GM18868 (cell line): ENCODE data around the gene GPR55.

ENCODE experiments used
- ATAC-seq: cut with Tn5 transposase; IDR thresholded peaks from one replicate; pipeline ENCODE4 v1.9.1; 2021; ENCODE audit warnings: mild to moderate bottlenecking, moderate library complexity; ENCODE audit not compliant: unreplicated experiment

The GPR55 gene

GRCh38 chr2:230903231-230904150, 21.6 kb downstream of the GPR55 start:
- no peak for ATAC-seq

- peak; percentile 73 for ATAC-seq
Observed at GRCh38 chr2:230902180-230902899, 22.7 kb downstream of the GPR55 start.

GRCh38 chr2:230901006-230901405, 24.0 kb downstream of the GPR55 start:
- no peak for ATAC-seq

GRCh38 chr2:230900336-230900995, 24.6 kb downstream of the GPR55 start:
- no peak for ATAC-seq

GRCh38 chr2:230899786-230900185, 25.3 kb downstream of the GPR55 start:
- no peak for ATAC-seq

GRCh38 chr2:230899287-230899686, 25.8 kb downstream of the GPR55 start:
- no peak for ATAC-seq

- no peak for ATAC-seq
Observed at GRCh38 chr2:230898713-230899091, 26.3 kb downstream of the GPR55 start.

GRCh38 chr2:230898016-230898712, 26.9 kb downstream of the GPR55 start:
- ATAC-seq, result no peak

GRCh38 chr2:230896346-230897115, 28.5 kb downstream of the GPR55 start:
- no peak for ATAC-seq

- no peak for ATAC-seq
Observed at GRCh38 chr2:230895536-230896345, 29.3 kb downstream of the GPR55 start.

- peak; percentile 60 for ATAC-seq
Observed at GRCh38 chr2:230893841-230894781, 30.9 kb downstream of the GPR55 start.

- peak; percentile 58 for ATAC-seq
Observed at GRCh38 chr2:230893338-230893737, 31.7 kb downstream of the GPR55 start.

GRCh38 chr2:230891509-230891908, 33.5 kb downstream of the GPR55 start:
- ATAC-seq, result no peak

- no peak for ATAC-seq
Observed at GRCh38 chr2:230891064-230891463, 34.0 kb downstream of the GPR55 start.

GRCh38 chr2:230890646-230891045, 34.4 kb downstream of the GPR55 start:
- no peak for ATAC-seq

GRCh38 chr2:230889911-230890601, 35.0 kb downstream of the GPR55 start:
- no peak for ATAC-seq

- no peak for ATAC-seq
Observed at GRCh38 chr2:230888824-230889400, 36.1 kb downstream of the GPR55 start.
